MM.1S (cell line): ENCODE data around the gene NLRC3.

Experiments
- DNase-seq: peaks from one replicate; pipeline ENCODE4 v3.0.0-alpha.2; 2015
- H2AFZ ChIP-seq: fragments of 300-600 bp; sonication (generic); 2 replicates; pipeline ENCODE4 v1.6.0; 2016; ENCODE audit warnings: antibody characterized with exemption, low read length
- H3F3A ChIP-seq: fragments of 300-600 bp; sonication (generic); 2 replicates; pipeline ENCODE4 v1.6.1; 2016; ENCODE audit warnings: mild to moderate bottlenecking, antibody characterized with exemption, low read length, moderate library complexity, mixed read lengths; ENCODE audit not compliant: insufficient read depth
- H3K27ac ChIP-seq: fragments of 300-600 bp; sonication (generic); 2 replicates; pipeline ENCODE4 v1.5.1; 2016; ENCODE audit warnings: mild to moderate bottlenecking, low read length
- H3K27me3 ChIP-seq: fragments of 300-600 bp; sonication (generic); replicated peaks from 2 replicates; pipeline ENCODE4 v1.6.0; 2016; ENCODE audit warnings: low read length; ENCODE audit not compliant: insufficient read depth
- H3K36me3 ChIP-seq: fragments of 300-600 bp; sonication (generic); replicated peaks from 2 replicates; pipeline ENCODE4 v1.6.1; 2016; ENCODE audit warnings: mild to moderate bottlenecking, low read length, mixed read lengths; ENCODE audit not compliant: insufficient read depth
- H3K4me1 ChIP-seq: fragments of 300-600 bp; sonication (generic); 2 replicates; pipeline ENCODE4 v1.6.1; 2016; ENCODE audit warnings: low read length, mixed read lengths
- H3K4me2 ChIP-seq: fragments of 300-600 bp; sonication (generic); 2 replicates; pipeline ENCODE4 v1.6.0; 2016; ENCODE audit warnings: low read depth, low read length
- H3K4me3 ChIP-seq: fragments of 300-600 bp; sonication (generic); 2 replicates; pipeline ENCODE4 v1.5.1; 2016; ENCODE audit warnings: low read length, mixed read lengths
- H3K79me2 ChIP-seq: fragments of 300-600 bp; sonication (generic); 2 replicates; pipeline ENCODE4 v1.6.1; 2016; ENCODE audit warnings: mixed run types, low read length, mixed read lengths
- H3K9ac ChIP-seq: fragments of 300-600 bp; sonication (generic); 2 replicates; pipeline ENCODE4 v1.6.1; 2016; ENCODE audit warnings: low read length, mixed read lengths
- H3K9me2 ChIP-seq: fragments of 300-600 bp; sonication (generic); replicated peaks from 2 replicates; pipeline ENCODE4 v1.6.1; 2016; ENCODE audit warnings: mild to moderate bottlenecking, low read length, mixed read lengths; ENCODE audit not compliant: insufficient read depth
- H3K9me3 ChIP-seq: fragments of 300-600 bp; sonication (generic); replicated peaks from 2 replicates; pipeline ENCODE4 v1.6.1; 2016; ENCODE audit warnings: mild to moderate bottlenecking, low read length, mixed read lengths; ENCODE audit not compliant: insufficient read depth
- H4K20me1 ChIP-seq: fragments of 300-600 bp; sonication (generic); 2 replicates; pipeline ENCODE4 v1.6.1; 2016; ENCODE audit warnings: mild to moderate bottlenecking, low read length, moderate library complexity, mixed read lengths; ENCODE audit not compliant: insufficient read depth
- EZH2 ChIP-seq: fragments of 300-600 bp; sonication (generic); optimal IDR thresholded peaks from 2 replicates; pipeline ENCODE3; 2017; ENCODE audit warnings: low read depth, mild to moderate bottlenecking, antibody characterized with exemption, low read length, mixed read lengths
- EZH2phosphoT487 ChIP-seq: fragments of 300-600 bp; sonication (generic); IDR thresholded peaks from 2 replicates; pipeline ENCODE4 v1.6.1; 2018; ENCODE audit warnings: antibody characterized with exemption, low read length
- TF ChIP-seq, protein P1 (sequence below): fragments of 300-600 bp; sonication (generic); IDR thresholded peaks from 2 replicates; pipeline ENCODE4 v1.5.1; 2016; ENCODE audit warnings: antibody characterized with exemption, low read length, mixed read lengths

NLRC3 gene

DNA sequence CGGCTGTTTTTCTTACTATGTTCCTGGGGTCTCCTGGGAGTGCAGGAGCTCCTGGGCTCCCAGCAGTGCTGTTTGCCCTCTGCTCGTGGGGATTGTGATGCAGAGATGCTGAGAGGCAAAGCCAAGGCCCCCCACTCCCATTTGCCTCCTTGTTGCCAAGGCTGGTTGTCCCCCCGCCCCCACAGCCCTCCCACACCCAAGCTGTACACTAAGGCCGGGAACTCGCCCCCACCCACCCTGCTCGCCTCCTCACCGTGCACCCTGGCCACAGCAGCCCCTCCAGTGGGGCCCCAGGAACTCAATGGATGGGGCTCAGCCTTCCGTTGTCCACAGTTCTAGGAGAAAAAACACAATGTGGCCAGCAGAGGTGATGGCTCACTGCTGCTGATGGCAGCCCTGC, 10.2 kb downstream of the NLRC3 start:
- no peak overlapping the region for H2AFZ ChIP-seq
- H3K27me3 ChIP-seq, result no peaks in the 10 kb centered on the region; the same call in 1 of the 2 replicates
- no peaks in the 10 kb centered on the region for H3K36me3 ChIP-seq
- H3K9me3 ChIP-seq, result no peaks in the 10 kb centered on the region
- no peak for DNase-seq
- H3F3A ChIP-seq, result no peaks in the 10 kb centered on the region
- H3K9me2 ChIP-seq, result no peaks in the 10 kb centered on the region
- no peaks in the 10 kb centered on the region for H3K4me1 ChIP-seq
- TF ChIP-seq EZH2phosphoT487 (no peak), EZH2 (no peak)
- TF ChIP-seq, protein P1, sequence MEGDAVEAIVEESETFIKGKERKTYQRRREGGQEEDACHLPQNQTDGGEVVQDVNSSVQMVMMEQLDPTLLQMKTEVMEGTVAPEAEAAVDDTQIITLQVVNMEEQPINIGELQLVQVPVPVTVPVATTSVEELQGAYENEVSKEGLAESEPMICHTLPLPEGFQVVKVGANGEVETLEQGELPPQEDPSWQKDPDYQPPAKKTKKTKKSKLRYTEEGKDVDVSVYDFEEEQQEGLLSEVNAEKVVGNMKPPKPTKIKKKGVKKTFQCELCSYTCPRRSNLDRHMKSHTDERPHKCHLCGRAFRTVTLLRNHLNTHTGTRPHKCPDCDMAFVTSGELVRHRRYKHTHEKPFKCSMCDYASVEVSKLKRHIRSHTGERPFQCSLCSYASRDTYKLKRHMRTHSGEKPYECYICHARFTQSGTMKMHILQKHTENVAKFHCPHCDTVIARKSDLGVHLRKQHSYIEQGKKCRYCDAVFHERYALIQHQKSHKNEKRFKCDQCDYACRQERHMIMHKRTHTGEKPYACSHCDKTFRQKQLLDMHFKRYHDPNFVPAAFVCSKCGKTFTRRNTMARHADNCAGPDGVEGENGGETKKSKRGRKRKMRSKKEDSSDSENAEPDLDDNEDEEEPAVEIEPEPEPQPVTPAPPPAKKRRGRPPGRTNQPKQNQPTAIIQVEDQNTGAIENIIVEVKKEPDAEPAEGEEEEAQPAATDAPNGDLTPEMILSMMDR, result no peak
- H3K9ac ChIP-seq, result no peak overlapping the region
- H3K4me3 ChIP-seq, result no peak overlapping the region
- H3K4me2 ChIP-seq, result no peak overlapping the region
- H4K20me1 ChIP-seq, result no peaks in the 10 kb centered on the region
- H3K27ac ChIP-seq, result no peak overlapping the region
- no peaks in the 10 kb centered on the region for H3K79me2 ChIP-seq

DNA sequence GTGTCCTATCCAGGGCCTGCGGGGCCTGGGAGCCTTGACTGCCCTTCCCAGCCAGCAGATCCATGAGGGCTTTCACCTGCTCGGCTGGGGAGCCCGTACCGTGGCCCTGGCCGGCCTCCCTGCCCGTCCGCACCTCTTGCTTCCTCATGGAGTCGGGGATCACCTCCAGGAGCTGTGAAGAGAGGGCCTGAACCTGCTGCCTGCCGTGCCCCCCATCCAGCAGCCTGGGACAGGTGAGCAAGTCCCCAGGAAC, 12.4 kb downstream of the NLRC3 start:
- Histone ChIP-seq H3K9me2 (no peaks in the 10 kb centered on the region), H3F3A (no peaks in the 10 kb centered on the region), H3K9ac (no peak overlapping the region), H3K79me2 (no peaks in the 10 kb centered on the region), H3K4me3 (no peak overlapping the region), H2AFZ (no peak overlapping the region), H3K36me3 (no peaks in the 10 kb centered on the region), H3K9me3 (no peaks in the 10 kb centered on the region), H3K4me1 (no peaks in the 10 kb centered on the region), H3K27me3 (no peaks in the 10 kb centered on the region; the same call in 1 of the 2 replicates), H3K27ac (no peak overlapping the region), H3K4me2 (no peak overlapping the region), H4K20me1 (no peaks in the 10 kb centered on the region)
- no peak for TF ChIP-seq EZH2
- TF ChIP-seq EZH2phosphoT487, result no peak
- no peak for DNase-seq

DNA sequence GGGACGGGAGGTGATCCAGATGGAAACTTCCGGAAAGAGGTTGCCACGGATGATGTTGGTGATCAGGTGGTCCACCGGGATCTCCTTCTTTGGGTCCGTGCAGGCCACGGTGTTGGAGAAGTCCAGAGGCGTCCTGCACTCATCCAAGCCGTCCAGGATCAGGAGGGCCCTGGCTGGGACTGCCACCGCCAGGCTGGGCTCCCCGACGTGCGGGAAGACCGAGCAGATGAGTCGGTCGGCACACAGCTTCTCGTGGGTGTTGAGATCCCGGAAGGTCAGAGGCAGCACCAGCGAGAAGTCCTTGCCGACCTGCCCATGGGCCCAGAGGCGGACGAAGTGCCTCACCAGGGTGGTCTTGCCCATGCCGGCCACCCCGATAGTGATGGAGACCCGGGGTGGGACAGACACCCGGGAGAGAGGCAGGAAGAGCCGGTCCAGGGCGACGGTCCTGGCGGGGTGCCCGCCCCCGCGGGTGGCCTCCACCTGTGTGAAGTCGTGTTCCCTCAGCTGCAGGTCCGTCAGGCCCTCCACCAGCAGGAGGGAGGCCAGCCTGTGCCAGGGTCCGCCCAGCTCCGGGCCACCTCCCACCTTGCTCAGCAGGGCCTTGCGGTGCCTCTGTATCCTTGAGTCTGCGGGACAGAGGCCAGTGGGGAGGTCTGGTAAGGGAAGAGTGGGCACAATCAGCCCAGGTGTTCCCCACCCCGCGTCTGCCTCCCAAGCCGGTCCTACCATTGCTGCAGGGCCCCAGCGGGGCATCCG, 12.9 kb downstream of the NLRC3 start:
- H3K9me3 ChIP-seq, result no peaks in the 10 kb centered on the region
- no peak overlapping the region for H3K27ac ChIP-seq
- no peak for TF ChIP-seq EZH2
- TF ChIP-seq, protein P1, result no peak

DNA sequence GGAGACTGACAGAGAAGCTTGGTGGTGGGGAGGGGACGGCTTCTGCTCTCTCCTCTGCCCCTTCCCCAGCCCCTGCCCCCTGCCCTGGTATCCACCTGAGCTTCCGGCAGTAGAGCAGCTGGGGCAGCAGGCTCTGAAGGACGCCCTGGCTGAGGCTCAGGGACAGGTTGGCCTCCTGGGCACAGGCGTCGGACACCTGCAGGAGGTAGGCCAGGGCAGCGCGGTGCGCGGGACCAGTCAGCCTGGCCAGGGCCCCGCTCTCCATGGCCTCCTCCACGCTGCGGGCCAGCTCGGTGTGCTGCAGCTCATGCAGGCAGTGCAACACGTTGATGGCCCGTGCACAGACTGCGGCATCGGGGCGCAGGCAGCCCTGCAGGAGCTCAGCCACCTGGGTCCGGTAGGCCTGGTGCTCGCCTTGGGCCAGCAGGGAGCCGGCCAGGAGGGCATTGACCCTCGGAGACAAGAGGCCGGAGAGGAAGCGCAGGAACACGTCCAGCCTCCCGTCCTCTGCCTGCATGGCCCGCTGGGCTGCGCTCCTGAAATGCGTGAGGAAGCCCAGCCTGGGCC, 14.2 kb downstream of the NLRC3 start:
- Histone ChIP-seq H3K9ac (no peak overlapping the region), H3K4me2 (no peak overlapping the region), H3K79me2 (no peaks in the 10 kb centered on the region), H4K20me1 (no peaks in the 10 kb centered on the region), H3F3A (no peaks in the 10 kb centered on the region), H3K27ac (no peak overlapping the region), H3K4me3 (no peak overlapping the region), H2AFZ (no peak overlapping the region), H3K27me3 (no peaks in the 10 kb centered on the region; the same call in 1 of the 2 replicates), H3K4me1 (no peaks in the 10 kb centered on the region), H3K36me3 (no peaks in the 10 kb centered on the region), H3K9me3 (no peaks in the 10 kb centered on the region), H3K9me2 (no peaks in the 10 kb centered on the region)
- DNase-seq, result no peak
- no peak for TF ChIP-seq EZH2
- no peak for TF ChIP-seq EZH2phosphoT487
- TF ChIP-seq, protein P1, result no peak

More for the DNA sequence above, 12.9 kb downstream of the NLRC3 start:
- H3K79me2 ChIP-seq, result no peaks in the 10 kb centered on the region
- no peaks in the 10 kb centered on the region for H4K20me1 ChIP-seq
- no peaks in the 10 kb centered on the region for H3F3A ChIP-seq
- no peaks in the 10 kb centered on the region for H3K36me3 ChIP-seq
- H3K9ac ChIP-seq, result no peak overlapping the region
- H3K4me3 ChIP-seq, result no peak overlapping the region
- no peak overlapping the region for H2AFZ ChIP-seq
- H3K4me2 ChIP-seq, result no peak overlapping the region
- H3K9me2 ChIP-seq, result no peaks in the 10 kb centered on the region
- H3K27me3 ChIP-seq, result no peaks in the 10 kb centered on the region; the same call in 1 of the 2 replicates
- no peak for DNase-seq
- H3K4me1 ChIP-seq, result no peaks in the 10 kb centered on the region
